HUES48 (cell line): ENCODE results near the gene KCND2.

Experiments
- H3K27ac ChIP-seq: one replicate; pipeline ENCODE4 v1.7.0; 2013; ENCODE audit warnings: low read depth, low read length, inconsistent platforms
- H3K27me3 ChIP-seq: 2 replicates; pipeline ENCODE4 v1.6.1; 2013; ENCODE audit warnings: mild to moderate bottlenecking, low read length; ENCODE audit not compliant: control insufficient read depth, insufficient read depth
- H3K36me3 ChIP-seq: 2 replicates; pipeline ENCODE4 v1.6.1; 2013; ENCODE audit warnings: low read length; ENCODE audit not compliant: control insufficient read depth, insufficient read depth
- H3K4me1 ChIP-seq: 2 replicates; pipeline ENCODE4 v1.6.1; 2013; ENCODE audit warnings: mild to moderate bottlenecking, low read length; ENCODE audit not compliant: control insufficient read depth, insufficient read depth
- H3K4me3 ChIP-seq: 2 replicates; pipeline ENCODE4 v1.5.1; 2013; ENCODE audit warnings: mild to moderate bottlenecking, low read depth, low read length
- H3K9ac ChIP-seq: 2 replicates; pipeline ENCODE4 v1.6.1; 2013; ENCODE audit warnings: mild to moderate bottlenecking, low read depth, low read length, moderate library complexity
- H3K9me3 ChIP-seq: 2 replicates; pipeline ENCODE4 v1.6.1; 2013; ENCODE audit warnings: low read length; ENCODE audit not compliant: control insufficient read depth, insufficient read depth

KCND2 gene

DNA sequence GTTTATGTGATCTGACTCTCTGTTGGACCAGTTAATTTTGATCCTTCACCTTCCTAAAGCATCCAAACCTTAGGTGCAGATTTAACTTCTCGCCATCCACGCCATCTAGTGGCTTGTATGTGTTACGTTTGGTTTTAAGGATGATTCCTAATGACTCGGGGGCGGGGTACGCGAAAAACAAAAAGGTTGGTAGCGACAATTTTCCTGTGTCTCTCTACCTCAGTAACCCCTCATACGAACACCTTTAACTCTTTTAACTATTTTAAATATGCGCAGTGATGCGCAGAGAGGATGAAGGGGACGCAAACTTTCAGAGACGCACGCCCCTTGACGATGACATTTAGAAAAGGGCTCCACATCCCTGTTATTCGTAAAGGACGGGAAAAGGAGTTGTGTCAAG is 714 bp upstream of the KCND2 start:
- Histone ChIP-seq H3K4me3 (peak overlapping the region; percentile 85), H3K9ac (peak overlapping the region; percentile 22; the same call in 1 of the 2 replicates), H3K4me1 (peaks cover 14% of the 10 kb centered on the region), H3K27me3 (peaks cover 17% of the 10 kb centered on the region), H3K36me3 (peaks cover 4% of the 10 kb centered on the region; the same call in 1 of the 2 replicates), H3K9me3 (no peaks in the 10 kb centered on the region), H3K27ac (no peak overlapping the region)

DNA sequence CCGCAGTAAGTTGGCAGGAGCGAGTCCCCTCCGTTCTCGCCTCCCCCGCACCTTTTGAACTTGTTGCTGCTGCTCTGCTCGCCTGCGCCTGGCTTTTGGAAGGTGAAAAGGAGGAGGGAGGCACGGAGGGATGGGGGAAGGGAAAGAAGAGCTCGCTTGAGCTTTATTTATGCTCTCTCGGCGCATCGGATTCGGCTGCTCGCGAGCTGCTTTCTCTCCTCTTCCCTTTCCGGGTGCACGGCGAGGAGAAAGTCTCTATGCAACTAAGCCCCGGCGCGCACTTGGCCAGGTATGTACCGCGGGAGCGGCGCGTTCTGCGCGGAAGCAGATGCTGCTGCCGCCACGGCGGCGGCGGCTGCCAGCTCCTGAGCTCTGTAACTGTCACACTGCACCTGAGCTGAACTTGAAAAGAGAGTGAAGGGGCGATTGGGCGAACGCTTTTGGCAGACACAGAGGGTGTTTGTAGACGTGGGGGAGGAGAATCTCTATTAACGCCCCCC is 551 bp downstream of the KCND2 start:
- peak overlapping the region; percentile 85 for H3K4me3 ChIP-seq
- H3K27ac ChIP-seq = no peak overlapping the region
- H3K36me3 ChIP-seq = peaks cover 4% of the 10 kb centered on the region; the same call in 1 of the 2 replicates
- H3K9ac ChIP-seq = peak overlapping the region; percentile 52; the same call in 1 of the 2 replicates
- H3K9me3 ChIP-seq = no peaks in the 10 kb centered on the region
- H3K4me1 ChIP-seq = peaks cover 20% of the 10 kb centered on the region
- H3K27me3 ChIP-seq = peaks cover 17% of the 10 kb centered on the region

- H3K9me3 ChIP-seq = no peaks in the 10 kb centered on the region
- H3K9ac ChIP-seq = no peak overlapping the region
- peaks cover 17% of the 10 kb centered on the region for H3K27me3 ChIP-seq
- H3K27ac ChIP-seq = no peak overlapping the region
- H3K4me3 ChIP-seq = peak overlapping the region; percentile 85
- peaks cover 4% of the 10 kb centered on the region; the same call in 1 of the 2 replicates for H3K36me3 ChIP-seq
- H3K4me1 ChIP-seq = peaks cover 28% of the 10 kb centered on the region
Measured at GRCh38 chr7:120274482-120274881, 1.5 kb downstream of the KCND2 start.

DNA sequence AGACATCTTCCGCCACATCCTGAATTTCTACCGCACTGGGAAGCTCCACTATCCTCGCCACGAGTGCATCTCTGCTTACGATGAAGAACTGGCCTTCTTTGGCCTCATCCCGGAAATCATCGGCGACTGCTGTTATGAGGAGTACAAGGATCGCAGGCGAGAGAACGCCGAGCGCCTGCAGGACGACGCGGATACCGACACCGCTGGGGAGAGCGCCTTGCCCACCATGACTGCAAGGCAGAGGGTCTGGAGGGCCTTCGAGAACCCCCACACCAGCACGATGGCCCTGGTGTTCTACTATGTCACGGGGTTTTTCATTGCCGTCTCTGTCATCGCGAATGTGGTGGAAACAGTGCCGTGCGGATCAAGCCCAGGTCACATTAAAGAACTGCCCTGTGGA is 1.9 kb downstream of the KCND2 start:
- Histone ChIP-seq H3K4me3 (peak overlapping the region; percentile 85; the same call in 1 of the 2 replicates), H3K27me3 (peaks cover 17% of the 10 kb centered on the region), H3K36me3 (peaks cover 4% of the 10 kb centered on the region; the same call in 1 of the 2 replicates), H3K4me1 (peaks cover 28% of the 10 kb centered on the region), H3K27ac (no peak overlapping the region), H3K9me3 (no peaks in the 10 kb centered on the region), H3K9ac (no peak overlapping the region)

DNA sequence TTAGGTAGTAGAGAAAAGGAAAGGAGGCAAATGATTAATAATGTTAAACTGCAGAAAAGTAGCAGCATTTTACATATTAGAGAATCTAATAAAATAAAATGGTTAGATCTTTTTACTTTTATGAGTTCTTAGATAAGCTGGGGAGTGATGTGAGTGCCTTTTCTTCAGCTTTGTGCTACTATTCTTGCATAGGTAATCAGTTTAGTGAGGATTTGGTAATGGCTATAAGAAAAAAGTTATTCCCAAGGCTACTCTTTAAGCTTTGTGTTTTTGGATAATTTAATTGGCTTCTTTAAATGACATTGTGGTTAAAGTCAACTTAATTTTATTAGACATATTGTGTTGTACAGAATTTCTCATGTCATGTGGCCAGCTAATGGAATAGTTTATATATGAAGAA is 3.7 kb downstream of the KCND2 start:
- no peak overlapping the region for H3K9ac ChIP-seq
- H3K27me3 ChIP-seq = peaks cover 17% of the 10 kb centered on the region
- H3K4me1 ChIP-seq = peaks cover 23% of the 10 kb centered on the region
- H3K27ac ChIP-seq = no peak overlapping the region
- H3K4me3 ChIP-seq = no peak overlapping the region
- peaks cover 4% of the 10 kb centered on the region; the same call in 1 of the 2 replicates for H3K36me3 ChIP-seq
- H3K9me3 ChIP-seq = no peaks in the 10 kb centered on the region

DNA sequence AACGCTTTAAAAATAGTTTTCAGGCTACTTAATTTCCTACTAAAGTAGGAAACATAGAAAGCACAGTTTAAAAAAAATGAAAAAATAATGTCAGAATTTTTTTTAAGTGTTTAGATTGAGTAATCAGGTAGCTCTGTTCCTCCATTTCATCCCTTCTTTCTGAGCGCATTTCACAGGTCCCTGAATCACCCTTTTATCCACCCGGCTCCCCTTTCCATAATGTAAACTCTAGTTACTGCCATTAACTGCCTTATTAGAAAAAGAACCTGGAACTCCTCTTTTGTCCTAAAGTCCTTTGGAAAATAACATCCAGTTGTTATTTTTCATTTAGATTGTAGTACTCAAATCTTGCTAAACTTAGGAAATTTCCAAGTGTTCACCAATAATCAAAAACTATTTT is 5.8 kb downstream of the KCND2 start:
- H3K9me3 ChIP-seq = no peaks in the 10 kb centered on the region
- no peak overlapping the region for H3K27ac ChIP-seq
- H3K4me3 ChIP-seq = no peak overlapping the region
- H3K9ac ChIP-seq = no peak overlapping the region
- H3K4me1 ChIP-seq = peaks cover 23% of the 10 kb centered on the region
- peaks cover 15% of the 10 kb centered on the region for H3K27me3 ChIP-seq
- peaks cover 4% of the 10 kb centered on the region; the same call in 1 of the 2 replicates for H3K36me3 ChIP-seq

GRCh38 chr7:120280743-120281142 is 7.8 kb downstream of the KCND2 start:
- no peaks in the 10 kb centered on the region for H3K27me3 ChIP-seq
- peaks cover under 1% of the 10 kb centered on the region; the same call in 1 of the 2 replicates for H3K36me3 ChIP-seq
- no peak overlapping the region for H3K4me3 ChIP-seq
- H3K4me1 ChIP-seq = peaks cover 23% of the 10 kb centered on the region
- H3K9ac ChIP-seq = no peak overlapping the region
- H3K27ac ChIP-seq = no peak overlapping the region
- no peaks in the 10 kb centered on the region for H3K9me3 ChIP-seq

GRCh38 chr7:120293027-120293426 is 20.1 kb downstream of the KCND2 start:
- no peak overlapping the region for H3K9ac ChIP-seq
- H3K36me3 ChIP-seq = no peaks in the 10 kb centered on the region
- no peaks in the 10 kb centered on the region for H3K4me1 ChIP-seq
- no peak overlapping the region for H3K4me3 ChIP-seq
- no peaks in the 10 kb centered on the region for H3K27me3 ChIP-seq
- no peak overlapping the region for H3K27ac ChIP-seq
- no peaks in the 10 kb centered on the region for H3K9me3 ChIP-seq

- H3K9me3 ChIP-seq = no peaks in the 10 kb centered on the region
- H3K4me1 ChIP-seq = peaks cover 18% of the 10 kb centered on the region
- H3K27me3 ChIP-seq = no peaks in the 10 kb centered on the region
- H3K4me3 ChIP-seq = no peak overlapping the region
- no peak overlapping the region for H3K27ac ChIP-seq
- no peak overlapping the region for H3K9ac ChIP-seq
- no peaks in the 10 kb centered on the region for H3K36me3 ChIP-seq
Measured at GRCh38 chr7:120302190-120302589, 29.2 kb downstream of the KCND2 start.

GRCh38 chr7:120303105-120303504 is 30.1 kb downstream of the KCND2 start:
- no peak overlapping the region for H3K9ac ChIP-seq
- no peaks in the 10 kb centered on the region for H3K36me3 ChIP-seq
- H3K27ac ChIP-seq = no peak overlapping the region
- H3K9me3 ChIP-seq = no peaks in the 10 kb centered on the region
- no peak overlapping the region for H3K4me3 ChIP-seq
- no peaks in the 10 kb centered on the region for H3K27me3 ChIP-seq
- peaks cover 18% of the 10 kb centered on the region for H3K4me1 ChIP-seq

- Histone ChIP-seq H3K9ac (no peak overlapping the region), H3K27me3 (no peaks in the 10 kb centered on the region), H3K4me1 (peaks cover 18% of the 10 kb centered on the region), H3K9me3 (no peaks in the 10 kb centered on the region), H3K4me3 (no peak overlapping the region), H3K36me3 (no peaks in the 10 kb centered on the region), H3K27ac (no peak overlapping the region)
Measured at GRCh38 chr7:120304674-120305073, 31.7 kb downstream of the KCND2 start.
